ENCODE data around the gene CAAP1. TPM values are rescaled to one million over a fixed set of nuclear protein-coding genes. Genes with fewer than 3 reads are reported as not detected.
A peak's percentile ranks its signal among the peaks of the same experiment; 100 is the strongest.
"Not testable (repeated sequence)": the region's sequence is repeated elsewhere in the genome, so short reads cannot be mapped to it uniquely, and the experiment has no call there.

Gene CAAP1
- total and polyA plus RNA-seq, 11 donors = 4.8 to 10.8 (median 7.0) TPM

DNA sequence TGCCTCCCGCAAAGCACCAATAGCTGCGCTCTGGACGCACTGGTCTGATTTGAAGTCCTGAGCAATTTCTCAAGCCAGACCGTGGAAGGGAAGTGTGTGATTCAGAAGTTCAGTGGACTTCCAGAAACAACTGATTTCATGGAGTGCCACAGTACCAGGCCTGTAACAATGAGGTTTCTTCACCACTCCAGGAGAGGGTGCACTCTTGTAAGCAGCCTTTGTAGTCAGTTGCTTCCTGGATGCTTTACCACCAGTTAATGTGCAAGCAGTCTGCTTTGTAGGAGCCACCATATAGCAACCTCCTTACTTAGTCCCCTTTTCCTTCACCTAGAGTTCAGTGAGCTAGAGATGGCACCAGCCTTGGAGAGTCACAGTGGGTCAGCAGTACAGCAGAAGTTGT is 12.3 kb downstream of the CAAP1 start:
- no peaks in the 10 kb centered on the region for H3K4me1 ChIP-seq
- H3K4me3 ChIP-seq = no peak overlapping the region
- TF ChIP-seq POLR2A (IDR thresholded peaks at IDR 0.05) = no peak
- TF ChIP-seq, protein P1, sequence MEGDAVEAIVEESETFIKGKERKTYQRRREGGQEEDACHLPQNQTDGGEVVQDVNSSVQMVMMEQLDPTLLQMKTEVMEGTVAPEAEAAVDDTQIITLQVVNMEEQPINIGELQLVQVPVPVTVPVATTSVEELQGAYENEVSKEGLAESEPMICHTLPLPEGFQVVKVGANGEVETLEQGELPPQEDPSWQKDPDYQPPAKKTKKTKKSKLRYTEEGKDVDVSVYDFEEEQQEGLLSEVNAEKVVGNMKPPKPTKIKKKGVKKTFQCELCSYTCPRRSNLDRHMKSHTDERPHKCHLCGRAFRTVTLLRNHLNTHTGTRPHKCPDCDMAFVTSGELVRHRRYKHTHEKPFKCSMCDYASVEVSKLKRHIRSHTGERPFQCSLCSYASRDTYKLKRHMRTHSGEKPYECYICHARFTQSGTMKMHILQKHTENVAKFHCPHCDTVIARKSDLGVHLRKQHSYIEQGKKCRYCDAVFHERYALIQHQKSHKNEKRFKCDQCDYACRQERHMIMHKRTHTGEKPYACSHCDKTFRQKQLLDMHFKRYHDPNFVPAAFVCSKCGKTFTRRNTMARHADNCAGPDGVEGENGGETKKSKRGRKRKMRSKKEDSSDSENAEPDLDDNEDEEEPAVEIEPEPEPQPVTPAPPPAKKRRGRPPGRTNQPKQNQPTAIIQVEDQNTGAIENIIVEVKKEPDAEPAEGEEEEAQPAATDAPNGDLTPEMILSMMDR (IDR thresholded peaks at IDR 0.05) = no peak
- H3K9me3 ChIP-seq = peaks cover 0 to 13% (median 0%) of the 10 kb centered on the region in 12 donors
- no peak overlapping the region for H3K27ac ChIP-seq
- peaks cover 0 to 76% (median 44%) of the 10 kb centered on the region in 9 donors for H3K36me3 ChIP-seq
- WGBS, 4 donors = 89 to 100% (median 98%) methylated on average over 4 of the region's 4 CpGs
- intact Hi-C loops (cut with DNase I) = no loop called here
- no peak for ATAC-seq
- no peaks in the 10 kb centered on the region for H3K27me3 ChIP-seq
- no peak for DNase-seq

DNA sequence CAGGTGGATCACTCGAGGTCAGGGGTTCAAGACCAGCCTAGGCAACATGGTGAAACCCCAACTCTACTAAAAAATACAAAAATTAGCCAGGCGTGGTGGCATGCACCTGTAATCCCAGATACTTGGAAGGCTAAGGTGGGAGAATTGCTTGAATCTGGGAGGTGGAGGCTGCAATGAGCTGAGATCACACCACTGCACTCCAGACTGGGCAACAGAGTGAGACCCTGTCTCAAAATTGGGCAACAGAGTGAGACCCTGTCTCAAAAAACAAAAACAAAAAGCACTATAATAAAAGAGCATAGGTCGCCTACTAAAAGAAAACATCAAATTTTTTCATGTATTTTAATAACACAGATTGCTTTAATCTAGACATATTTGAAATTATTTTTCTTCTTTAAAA is 17.4 kb downstream of the CAAP1 start:
- peaks cover 0 to 13% (median 0%) of the 10 kb centered on the region in 12 donors for H3K9me3 ChIP-seq
- ATAC-seq = not testable (repeated sequence)
- 94 to 97% (median 96%) methylated on average over 3 of the region's 3 CpGs for WGBS, 4 donors

DNA sequence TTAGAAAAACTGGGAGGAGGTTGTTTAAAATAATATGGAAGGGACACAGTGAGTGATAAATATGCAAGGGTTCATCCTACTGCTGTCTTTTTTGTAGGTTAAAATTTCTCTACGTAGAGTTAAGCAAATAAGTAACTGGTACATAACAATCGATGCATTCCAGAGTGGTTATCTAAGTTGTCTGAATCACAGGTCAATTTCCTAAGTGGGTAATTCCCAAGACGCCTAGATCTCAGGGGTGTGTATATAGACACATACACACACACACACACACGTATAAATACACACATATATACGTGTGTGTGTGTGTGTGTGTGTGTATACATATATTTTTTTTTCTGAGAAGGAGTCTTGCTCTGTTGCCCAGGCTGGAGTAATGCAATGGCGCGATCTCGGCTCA is 22.3 kb downstream of the CAAP1 start:
- no peaks in the 10 kb centered on the region for H3K9me3 ChIP-seq
- DNase-seq (no peak), ATAC-seq (no peak)
- 83 to 88% (median 85%) methylated on average over 6 to 8 of the region's 8 CpGs for WGBS, 4 donors
- H3K36me3 ChIP-seq = peaks cover 0 to 51% (median under 1%) of the 10 kb centered on the region in 9 donors
- H3K4me1 ChIP-seq = no peaks in the 10 kb centered on the region
- TF ChIP-seq, protein P1 (IDR thresholded peaks at IDR 0.05) = no peak
- TF ChIP-seq POLR2A (IDR thresholded peaks at IDR 0.05) = no peak
- no peak overlapping the region for H3K27ac ChIP-seq
- intact Hi-C loops (cut with DNase I) = no loop called here
- H3K27me3 ChIP-seq = no peaks in the 10 kb centered on the region
- H3K4me3 ChIP-seq = no peak overlapping the region

More for the DNA sequence above, 17.4 kb downstream of the CAAP1 start:
- H3K4me1 ChIP-seq; H3K27ac ChIP-seq; intact Hi-C loops (cut with DNase I); H3K4me3 ChIP-seq; H3K27me3 ChIP-seq; DNase-seq: not testable (repeated sequence)
- H3K36me3 ChIP-seq = peaks cover 0 to 39% (median 15%) of the 10 kb centered on the region in 9 donors

DNA sequence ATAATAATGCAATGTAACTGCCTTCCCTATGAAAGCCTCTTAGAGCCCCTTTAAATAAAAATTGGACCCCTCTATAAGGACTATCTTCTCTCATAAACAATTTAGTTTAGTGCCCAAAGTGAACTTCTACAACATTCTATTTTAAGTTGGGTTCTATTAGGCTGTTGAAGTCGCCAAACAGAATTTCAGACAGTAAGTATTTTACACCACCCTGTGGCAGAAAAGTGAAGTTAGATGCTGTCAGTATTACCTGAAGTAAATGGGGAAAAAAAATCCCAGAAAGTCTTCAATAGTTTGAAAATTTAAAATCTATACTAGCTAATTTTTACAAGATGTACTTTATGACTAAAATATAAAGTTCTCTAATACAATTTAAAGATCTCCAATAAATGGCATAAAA is 29.5 kb downstream of the CAAP1 start:
- no peak overlapping the region for H3K4me3 ChIP-seq

More for the DNA sequence above, 29.5 kb downstream of the CAAP1 start:
- Histone ChIP-seq H3K36me3 (peaks cover 0 to 62% (median 32%) of the 10 kb centered on the region in 9 donors), H3K27ac (no peak overlapping the region), H3K27me3 (no peaks in the 10 kb centered on the region), H3K9me3 (no peaks in the 10 kb centered on the region), H3K4me1 (no peaks in the 10 kb centered on the region)
- WGBS, 4 donors = 24 to 58% (median 54%) methylated on average over 1 of the region's 1 CpG
- TF ChIP-seq POLR2A (IDR thresholded peaks at IDR 0.05) = no peak
- TF ChIP-seq, protein P1 (IDR thresholded peaks at IDR 0.05) = peak in 4 of 12 donors; percentile 9 to 33 (median 24)
- DNase-seq (no peak), ATAC-seq (no peak)
- intact Hi-C loops (cut with DNase I) = loop anchor here in 3 of 10 donors (5.0 to 10.0 kb wide), 2 partner anchors 118 to 121 kb away; no protein-coding TSS in a partner anchor

Measured in heart left ventricle (tissue), 16 donors.